CD4-positive, alpha-beta T cell treated with Interleukin-6 at 100 ng/mL for 8 hours (primary cell): ENCODE data around the gene MYLK3.

Experiments used
- DNase-seq: peaks from one replicate; pipeline ENCODE4 v3.0.0-alpha.2; 2020; ENCODE audit warnings: mixed read lengths, low spot score

Gene MYLK3

DNA sequence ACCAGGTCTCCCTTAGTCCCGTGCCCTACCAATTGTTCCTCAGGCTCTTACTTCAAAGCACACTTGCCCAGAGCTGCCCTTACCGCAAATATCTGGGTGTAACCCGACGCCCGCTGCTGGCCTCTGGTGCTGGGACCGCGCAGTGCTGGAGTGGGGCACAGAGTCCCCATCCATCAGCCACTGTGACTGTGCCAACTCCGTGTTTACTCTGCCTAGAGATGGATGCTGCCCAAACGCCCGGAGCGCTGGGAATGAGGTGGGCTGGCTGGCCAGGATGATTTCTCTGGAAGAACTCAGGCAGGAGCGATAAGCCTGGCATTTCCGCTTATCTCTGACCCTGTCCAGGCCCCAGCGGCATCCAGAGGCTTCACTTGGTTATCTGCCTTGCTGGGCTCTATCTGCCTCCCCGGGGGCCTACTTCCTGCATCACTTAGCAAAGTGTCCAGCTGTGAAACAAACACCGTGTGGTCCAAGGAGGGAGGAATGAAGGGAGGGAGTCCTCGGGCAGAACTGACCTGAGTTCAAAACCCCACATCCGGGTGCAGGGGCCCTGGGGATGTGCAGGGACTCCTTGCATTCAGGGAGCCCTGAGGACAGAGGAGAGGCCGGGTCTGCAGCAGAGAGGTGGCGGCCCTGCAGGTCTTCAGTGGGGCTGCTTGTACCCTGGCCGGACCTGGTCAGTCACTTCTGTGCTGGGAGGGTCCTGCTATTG lies 9.4 kb upstream of the MYLK3 start:
- no peak for DNase-seq

DNA sequence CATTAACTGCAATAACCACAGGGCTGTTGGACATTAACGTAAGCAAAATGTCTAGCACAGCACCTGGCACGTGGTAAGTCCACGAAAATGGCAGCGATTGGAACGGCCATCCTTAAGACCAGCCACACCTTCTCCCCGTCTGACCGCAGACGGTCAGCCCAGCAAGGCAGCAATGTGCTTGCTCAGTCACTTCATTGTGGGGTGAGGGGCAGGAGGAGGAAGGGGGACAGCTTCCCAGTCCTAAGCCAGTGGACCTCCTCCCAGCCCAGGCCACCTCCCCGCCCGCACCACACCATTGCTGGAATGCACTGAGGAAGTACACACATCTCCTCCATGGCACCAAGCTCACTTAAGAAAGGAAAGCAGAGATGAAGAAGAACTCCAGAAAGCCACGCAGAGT lies 8.6 kb upstream of the MYLK3 start:
- DNase-seq = no peak

DNA sequence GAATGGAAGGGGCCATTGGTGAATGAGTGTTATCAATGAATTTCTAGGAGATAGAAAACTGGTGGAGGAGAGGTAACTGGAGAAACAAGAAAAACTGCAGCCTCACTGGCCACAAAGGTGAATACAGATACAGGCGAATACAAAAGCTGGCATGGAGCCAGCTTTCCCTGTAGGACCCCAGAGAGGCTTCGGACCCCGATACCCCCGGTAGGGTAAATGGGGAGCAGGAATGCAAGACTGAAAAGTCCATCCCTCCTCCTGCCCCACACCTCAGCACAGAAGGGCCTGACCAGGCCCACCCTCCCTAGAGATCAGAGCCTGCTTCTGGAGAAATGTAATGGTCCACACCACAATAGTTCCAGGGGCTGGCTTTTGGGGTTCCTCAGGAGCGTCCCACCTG lies 4.9 kb upstream of the MYLK3 start:
- no peak for DNase-seq

DNA sequence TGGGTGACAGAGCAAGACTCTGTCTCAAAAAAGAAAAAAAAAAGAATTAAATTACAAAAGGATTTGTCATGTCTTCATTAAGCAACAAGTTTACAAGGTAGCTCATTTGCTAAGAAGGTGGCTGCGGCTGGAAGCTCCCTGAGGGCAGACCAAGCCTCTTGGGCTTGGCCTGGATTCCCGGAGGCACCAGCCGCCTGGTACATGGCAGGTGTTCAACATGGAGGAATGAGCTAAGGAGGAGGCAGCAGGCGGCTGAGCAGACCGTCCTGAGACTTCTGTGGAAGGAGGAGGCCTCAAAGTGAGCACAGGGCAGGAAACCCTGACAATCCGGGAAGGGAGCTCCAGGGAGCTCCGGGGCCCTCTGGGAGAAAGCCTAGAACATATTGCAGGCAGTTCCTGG lies 3.2 kb upstream of the MYLK3 start:
- no peak for DNase-seq

DNA sequence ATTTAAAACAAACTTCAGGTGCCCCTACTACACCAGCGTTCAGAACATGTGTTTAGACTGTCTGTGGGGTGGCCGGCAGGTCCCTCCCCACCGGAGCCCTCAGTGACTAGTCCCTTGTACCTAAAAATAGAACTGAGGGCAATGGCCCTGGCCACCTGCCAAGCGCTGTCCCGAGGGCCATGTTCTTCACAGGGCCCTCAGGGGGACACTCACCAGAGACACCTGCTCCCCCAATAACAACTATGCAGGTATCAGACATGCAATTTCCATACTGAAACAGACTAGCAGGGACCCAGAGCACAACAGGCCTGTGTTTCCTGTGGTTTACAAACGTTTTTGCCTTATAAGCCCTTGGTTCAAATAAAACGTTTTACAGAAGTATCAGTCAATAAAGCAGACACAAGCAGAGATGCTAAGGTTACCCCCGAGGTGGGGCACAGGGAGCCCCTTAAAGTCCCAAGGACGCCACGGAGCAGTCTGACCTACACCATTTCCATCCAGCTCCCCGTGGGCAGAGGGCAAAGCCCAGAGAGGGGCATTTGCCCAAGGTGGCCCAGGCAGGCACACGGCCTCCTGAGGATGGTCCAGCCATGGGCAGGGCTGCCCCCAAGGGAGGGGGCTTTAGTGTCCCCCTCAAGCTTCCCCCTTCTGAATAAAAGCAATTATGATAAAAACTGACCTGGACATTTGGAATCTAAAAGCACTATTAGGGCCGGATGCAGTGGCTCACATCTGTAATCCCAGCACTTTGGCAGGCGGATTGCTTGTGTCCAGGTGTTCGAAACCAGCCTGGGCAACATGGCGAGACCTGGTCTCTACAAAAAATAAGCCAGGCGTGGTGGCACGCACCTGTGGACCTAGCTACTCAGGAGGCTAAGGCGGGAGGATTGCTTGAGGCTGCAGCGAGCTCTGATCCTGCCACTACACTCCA lies 896 bp upstream of the MYLK3 start:
- DNase-seq = no peak

DNA sequence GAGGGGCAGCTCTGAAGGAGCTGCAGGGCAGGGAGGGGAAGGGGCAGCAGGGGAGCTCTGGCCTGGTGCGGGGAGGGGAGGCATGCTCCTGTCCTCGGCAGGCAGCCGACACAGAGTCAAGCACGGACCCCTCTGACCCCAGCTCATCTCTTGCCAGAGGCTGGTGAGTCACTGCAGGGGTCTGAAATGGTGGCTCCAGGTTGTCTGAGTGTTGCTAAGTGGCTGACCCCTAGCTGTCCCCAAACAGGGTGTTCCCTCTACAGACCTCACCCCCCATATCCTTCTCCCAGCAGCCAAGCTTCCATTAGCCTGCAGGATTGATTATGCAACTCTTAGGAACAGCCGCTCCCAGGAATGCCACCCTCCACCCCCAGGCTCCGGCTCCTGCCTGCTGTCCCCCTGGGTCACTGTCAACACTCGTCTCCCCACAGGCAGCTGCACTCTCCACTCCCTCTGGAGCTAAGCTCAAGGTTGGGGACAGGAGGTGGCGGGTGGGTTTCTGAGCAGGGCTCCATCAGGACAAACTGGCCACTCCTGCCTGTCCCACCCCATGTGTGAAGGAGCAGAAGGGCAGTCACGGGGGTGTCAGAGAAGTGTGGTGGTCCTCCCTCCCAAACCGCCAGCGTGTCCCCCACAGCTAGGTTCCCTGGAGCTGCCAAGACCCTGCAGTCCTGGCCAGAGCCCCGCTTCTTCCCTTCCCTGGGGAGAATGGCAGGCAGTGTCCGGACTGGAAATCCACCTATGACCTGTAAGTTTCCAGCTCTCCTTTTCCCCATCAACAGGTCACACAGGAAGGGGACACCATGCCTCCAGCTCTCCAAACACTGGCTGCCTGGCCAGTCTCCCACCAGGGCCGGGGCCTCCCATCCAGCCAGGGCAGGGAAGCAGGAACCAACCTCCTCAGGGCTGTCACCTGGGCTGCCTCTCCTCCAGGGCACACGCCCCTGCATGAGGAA lies 1.0 kb downstream of the MYLK3 start:
- no peak for DNase-seq

DNA sequence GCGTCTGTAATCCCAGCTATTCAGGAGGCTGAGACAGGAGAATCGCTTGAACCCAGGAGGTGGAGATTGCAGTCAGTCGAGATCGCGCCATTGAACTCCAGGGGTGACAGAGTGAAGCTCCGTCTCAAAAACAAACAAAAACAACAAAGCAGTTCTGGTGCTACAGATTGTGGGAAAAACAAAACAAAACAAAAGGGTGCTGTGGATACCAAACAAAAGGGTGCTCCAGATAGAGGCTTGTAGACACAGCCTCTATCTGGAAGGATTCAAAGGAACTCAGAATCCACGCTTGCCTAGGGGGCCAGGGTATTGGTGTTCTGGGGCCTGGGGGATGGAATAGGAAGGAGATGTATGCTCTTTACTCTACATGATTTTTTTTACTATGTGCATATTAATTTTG lies 2.5 kb downstream of the MYLK3 start:
- no peak for DNase-seq

DNA sequence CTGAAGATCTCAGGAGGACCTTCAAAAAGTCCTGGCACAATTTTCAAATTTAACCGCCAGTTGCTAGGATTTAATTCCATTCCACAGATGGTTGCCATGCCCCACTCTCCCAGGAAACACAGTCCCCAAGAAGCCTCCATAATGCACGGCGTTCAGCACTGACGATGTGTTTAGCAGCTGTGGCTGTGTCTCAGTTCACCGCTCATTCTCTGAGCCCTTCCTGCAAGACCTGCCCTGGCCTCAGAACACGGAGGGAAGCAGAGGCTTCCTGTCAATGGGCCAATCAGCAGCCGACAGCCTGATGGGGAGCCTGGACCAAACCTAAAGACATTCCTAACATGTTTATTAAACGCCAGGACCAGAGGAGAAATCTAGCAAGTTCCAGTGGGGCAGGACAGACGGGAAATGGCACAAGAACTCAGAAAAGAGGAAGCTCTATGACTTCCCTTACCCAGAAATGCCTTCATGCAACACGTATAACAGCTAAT lies 4.9 kb downstream of the MYLK3 start:
- DNase-seq = no peak

DNA sequence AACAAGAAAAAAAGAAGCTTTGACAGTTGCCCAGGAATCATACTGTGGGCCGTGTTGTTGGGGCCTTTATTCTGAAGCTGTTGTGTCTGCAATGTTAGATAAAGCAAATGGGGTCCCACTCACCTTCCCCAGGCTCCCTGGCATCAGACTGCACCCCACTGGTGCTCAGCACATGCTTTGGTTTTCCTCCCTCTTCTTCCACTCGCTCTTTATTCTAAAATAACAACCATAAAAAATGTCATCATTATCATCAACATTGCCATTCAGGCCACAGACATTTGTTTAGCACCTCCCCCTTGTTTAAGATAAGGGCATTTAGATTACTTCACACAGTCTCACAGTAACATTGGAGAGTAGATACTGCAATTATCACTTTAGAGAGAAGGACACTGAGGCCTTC lies 8.2 kb downstream of the MYLK3 start:
- no peak for DNase-seq

DNA sequence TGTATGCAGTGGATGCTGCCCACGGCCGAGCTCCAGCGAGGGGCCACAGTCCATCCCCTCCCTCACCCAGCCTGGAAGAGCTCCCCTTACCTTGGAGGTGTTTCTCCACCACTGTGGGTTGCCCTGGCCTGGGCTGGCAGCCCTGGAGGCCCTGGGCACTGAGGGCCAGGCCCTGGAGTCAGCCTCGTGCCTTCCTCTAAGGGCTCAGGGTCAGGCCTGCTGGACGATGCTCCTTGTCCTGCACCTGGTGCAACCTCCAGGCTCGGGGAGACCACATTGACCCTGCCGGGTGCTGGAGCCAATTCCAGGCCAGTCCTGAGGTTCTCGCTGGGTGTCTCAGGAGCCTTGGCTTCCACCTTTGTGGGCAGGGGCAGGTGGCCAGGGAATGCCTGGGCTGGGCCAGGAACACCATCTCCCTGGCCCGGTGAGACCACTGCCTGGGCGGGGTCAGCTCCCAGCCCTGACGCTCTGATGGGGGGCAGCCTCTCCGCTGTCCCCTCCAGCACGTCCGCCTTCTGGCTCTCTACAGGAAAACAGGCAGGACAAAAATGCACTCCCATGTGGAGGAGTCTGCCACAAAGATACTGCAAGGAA lies 10.4 kb downstream of the MYLK3 start:
- DNase-seq = no peak

DNA sequence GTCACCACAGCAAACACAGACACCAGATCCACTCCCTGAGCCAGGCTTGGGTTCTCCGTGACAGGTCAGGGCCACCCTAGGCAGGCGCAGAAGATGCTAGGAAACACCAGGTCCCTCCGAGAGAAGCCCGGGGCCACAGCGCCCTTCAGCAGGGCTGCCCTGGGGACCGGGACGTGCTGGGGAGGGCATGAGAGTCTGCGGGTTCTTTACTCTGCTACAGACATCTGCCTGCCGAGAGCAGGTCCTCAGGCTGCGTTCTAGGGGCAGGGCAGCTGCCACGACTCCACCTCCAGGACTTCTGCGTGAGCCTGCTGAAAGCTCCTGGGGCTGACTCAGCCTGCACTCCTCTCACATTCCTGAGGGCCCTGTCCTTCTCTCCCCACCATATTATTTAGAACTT lies 11.4 kb downstream of the MYLK3 start:
- DNase-seq = no peak

DNA sequence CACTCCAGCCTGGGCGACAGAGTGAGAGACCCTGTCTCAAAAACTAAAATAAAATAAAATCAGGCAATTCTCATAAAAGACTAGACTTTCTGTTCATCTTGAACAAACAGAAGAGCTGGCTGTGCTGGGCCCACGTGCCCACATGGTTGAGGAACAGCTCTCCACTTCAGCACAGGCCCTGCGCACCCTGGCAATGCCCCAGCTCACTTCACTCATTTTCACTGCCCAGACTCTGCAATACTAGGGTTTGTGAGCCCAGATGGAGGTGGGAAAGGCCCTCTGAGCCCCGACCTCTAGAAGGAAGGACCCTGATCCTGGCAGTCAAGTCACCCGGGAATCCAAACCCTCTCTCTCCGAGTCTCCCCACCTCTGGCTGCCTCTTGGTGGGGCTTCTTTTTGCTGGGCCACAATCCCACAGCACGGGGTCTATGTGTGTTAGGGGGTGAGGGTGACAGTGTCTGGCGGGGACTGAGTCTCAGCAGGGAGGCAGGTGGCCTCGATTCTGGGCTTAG lies 14.8 kb downstream of the MYLK3 start:
- no peak for DNase-seq

DNA sequence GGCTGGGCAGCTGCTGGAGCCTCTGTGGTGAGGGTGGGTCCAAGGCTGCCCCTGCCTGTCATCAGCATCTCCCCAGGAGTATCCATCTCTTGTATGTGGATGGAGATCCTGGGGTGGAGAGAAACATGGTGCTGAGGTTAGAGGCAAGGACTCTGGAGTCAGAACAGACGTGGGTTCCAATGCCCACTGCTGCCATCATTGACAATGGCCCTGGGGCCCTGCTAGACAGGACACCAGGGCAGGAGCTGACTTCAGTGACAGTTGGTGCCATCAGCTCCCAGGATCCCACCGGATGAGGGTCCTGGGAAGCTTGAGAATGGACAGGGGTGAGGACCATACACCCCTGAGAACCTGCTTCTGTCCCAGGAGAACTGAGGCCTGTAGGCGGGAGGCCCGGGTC lies 15.6 kb downstream of the MYLK3 start:
- DNase-seq = no peak

DNA sequence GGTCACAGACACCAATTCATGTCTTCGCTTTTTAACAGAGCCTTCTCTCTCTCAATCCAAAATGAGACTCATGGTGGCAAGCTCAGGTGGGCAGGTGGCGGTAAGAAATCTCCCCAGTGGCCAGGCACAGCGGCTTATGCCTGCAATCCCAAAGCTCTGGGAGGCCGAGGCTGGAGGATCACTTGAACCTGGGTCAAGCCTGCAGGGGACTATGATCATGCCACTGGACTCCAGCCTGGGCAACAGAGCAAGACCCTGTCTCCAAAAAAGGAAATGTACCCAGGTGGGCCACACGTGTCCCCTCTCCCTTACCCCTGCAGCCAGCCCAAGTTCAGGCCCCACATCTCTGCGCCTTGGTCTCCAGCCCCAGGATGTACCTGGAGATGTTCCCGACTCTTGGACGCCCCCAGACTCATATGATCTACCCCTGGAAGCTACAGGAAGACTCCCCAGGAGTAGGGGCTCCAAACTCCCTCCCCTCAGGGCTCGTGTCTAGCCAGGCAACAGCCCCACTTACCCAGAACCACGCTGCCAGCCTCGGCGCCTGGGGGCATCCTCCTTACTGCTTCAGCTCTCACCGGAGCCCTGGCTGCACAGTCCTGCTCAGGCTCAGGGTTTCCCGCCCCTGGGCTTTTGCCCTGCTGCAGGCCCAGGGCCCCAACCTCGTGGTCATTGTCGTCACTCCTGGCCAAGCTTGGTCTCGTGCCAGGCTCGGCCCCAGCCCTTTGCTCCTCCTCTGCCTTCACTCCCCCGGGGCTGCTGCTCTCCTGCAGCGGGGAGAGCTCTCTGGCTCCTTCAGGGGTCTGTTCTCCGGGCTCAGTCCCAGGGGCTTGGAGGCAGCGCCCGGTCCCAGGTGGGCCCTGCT lies 16.2 kb downstream of the MYLK3 start:
- DNase-seq = no peak

DNA sequence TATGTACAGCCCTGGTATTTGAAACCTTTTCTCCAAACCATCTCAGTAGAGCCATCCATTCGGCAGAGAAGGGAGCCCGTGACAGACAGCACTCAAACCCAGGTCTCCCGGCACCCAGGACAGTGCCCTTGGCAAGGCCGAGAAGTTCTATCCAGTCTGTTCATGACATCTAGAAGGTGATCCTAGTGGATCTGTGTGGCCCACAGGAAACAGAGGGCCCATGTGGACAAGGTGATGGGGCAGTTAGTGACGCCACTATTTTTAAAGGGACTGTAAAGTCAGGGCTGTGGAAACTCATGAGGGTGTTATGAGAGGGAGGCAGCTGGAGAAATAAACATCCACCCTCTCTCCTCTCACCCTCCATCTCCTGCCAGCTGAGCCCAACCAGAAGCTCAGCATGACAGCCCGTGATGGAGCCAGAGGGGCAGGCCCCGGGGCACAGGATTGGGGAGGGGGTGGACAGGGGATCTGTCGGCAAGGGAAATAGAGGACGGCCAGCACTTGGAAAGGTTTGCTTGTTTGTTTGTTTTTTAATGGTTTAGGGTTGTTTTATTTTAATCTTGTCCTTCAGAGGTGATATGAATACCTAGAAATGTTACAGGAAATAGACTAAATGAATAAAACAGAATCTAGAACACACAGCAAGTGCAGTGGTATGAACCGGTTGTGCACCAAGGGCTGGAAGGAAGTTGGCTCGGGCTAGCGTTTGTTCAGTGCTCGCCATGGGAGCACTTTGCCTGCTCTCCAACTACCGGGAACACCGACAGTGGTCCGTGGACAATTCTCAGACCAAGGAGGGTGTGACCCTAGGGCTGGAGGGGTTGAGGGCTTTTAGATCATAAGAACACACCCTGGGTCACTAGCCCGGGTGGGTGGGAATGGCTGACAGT lies 17.1 kb downstream of the MYLK3 start:
- DNase-seq = no peak

DNA sequence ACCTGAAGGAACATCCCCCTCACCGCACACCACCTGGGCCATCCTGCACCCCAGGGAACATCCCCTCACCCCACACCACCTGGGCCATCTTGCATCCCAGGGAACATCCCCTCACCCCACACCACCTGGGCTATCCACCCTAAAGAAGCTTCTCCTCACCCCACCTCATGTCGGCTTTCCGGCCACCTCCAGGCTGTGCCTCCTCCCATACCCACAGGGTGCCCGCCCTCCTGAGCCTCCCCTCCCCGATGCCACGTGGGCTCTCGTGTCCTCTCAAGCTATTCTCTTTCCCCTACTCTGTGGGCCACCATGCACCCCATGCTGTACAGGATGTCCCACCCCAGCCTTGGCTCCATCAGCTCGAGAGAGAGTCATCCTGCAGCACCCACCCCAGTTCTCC lies 18.0 kb downstream of the MYLK3 start:
- DNase-seq = no peak

DNA sequence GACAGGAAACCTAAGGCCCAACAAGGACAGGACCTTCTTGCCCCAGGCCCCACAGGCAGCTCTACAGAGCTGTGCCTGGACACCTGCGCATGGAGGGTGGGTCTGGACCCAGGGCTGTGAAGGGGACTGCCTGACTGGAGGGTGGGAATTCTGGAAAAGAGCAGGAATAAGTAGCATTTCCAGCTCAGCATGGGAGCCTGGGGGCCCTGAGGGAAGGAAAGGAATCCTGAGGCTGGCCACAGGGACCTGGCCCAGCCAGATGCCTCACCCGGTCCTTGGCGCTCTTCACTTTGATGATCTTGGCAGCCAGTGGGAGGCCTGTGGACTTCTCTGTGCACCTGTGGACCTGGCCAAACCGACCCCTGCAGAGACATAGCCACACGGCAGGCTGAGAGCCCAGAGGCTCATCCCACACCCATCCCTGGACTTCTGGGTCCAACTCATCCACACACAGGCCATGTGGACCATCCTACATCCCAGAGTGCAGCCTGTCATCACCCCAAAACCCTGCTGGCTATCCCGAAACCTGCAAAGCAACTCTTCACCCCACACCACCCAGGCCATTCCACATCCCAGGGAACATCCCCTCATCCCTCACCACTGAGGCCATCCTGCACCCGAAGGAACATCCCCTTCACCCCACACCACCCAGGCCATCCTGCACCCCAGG lies 18.7 kb downstream of the MYLK3 start:
- DNase-seq = no peak

DNA sequence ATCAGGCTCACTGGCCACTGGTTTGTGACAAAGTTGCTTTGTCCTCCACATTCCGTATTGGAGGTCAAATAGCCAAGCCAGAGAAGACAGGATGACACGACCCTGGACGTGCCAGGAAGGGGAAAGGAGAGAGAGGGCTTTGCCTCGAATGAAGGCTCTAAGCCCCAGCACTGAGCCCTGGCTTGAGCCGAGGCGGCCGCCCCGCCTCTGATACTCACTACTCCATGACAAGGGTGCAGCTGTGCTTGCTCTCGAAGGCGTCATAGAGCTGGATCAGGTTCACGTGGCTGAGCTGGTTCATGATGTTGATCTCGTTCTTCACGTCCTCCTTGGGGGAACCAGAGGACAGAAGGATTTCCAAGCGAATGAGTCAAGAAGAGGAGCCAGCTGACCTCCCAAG lies 19.3 kb downstream of the MYLK3 start:
- no peak for DNase-seq

DNA sequence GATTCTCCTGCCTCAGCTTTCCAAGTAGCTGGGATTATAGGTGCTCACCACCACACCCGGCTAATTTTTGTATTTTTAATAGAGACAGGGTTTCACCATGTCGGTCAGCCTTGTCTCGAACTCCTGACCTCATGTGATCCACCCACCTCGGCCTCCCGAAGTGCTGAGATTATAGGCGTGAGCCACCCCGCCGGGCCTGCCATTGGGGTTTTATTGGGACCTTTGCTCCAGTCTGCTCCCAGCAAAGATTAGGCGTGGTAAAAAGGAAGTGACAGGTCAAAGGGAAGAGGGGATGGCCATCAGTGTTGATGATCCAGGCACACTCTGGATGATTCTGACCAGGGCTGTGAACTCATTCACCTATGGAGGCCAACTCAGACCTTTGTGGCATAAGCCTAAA lies 20.5 kb downstream of the MYLK3 start:
- DNase-seq = no peak
